Measurements from ENCODE around the gene SFR1.

GRCh38 chr10:104120512-104120902 is 1.5 kb upstream of the SFR1 start:
- TF ChIP-seq CTCF (IDR thresholded peaks at IDR 0.05) (no peak), EP300 (IDR thresholded peaks at IDR 0.05) (no peak), POLR2A (IDR thresholded peaks at IDR 0.05) (no peak)

Measured in ovary (tissue), 3 donors.